ENCODE data around the gene PCDH9.

PCDH9 gene

DNA sequence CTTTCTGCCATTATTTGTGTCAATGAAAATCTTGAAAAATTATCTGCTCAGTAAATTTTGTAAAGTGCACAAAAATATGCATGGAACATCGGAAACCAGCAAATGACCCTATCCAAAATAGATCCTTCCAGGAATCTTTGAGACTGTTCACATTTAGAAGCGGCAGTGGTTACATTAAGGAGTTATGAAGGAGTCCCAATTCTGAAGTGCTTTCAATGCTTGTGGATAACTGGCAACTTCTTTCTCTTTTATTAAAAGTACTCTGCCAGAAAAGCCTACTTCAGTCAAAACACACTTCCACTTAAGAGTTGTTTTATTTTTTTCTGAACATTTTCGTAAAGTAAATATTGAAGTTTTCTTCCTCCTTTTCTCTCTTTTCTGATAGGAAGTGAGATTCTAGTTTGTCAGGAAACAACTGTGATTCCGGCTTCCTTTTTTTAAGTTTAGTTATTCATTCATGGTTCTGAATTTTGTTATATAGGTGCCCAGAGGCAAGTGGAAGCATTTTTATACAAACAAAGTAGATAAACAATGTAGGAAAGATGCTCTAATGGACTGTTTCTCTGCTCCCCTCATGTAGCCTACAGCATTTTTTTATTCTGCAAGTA, 83.5 kb downstream of the PCDH9 start:
- Histone ChIP-seq H3K4me1 (ENCODE audit: control insufficient read depth, insufficient read depth, low read length) (peaks cover 3% of the 10 kb centered on the region), H3K9me3 (ENCODE audit: control insufficient read depth in 2 of 2, low read length in 2 of 2) (no peaks in the 10 kb centered on the region), H3K36me3 (ENCODE audit: control insufficient read depth in 2 of 2, insufficient read depth in 2 of 2, low read length in 2 of 2) (no peaks in the 10 kb centered on the region), H3K27ac (ENCODE audit: low read length) (no peak overlapping the region), H3K4me3 (ENCODE audit: low read length in 2 of 2) (peak overlapping the region in 1 of 2 donors; percentile 25), H3K27me3 (ENCODE audit: control insufficient read depth in 1 of 2, insufficient read depth in 2 of 2, low read length in 2 of 2) (no peaks in the 10 kb centered on the region), H3K9ac (ENCODE audit: low read length in 2 of 2) (no peak overlapping the region)

DNA sequence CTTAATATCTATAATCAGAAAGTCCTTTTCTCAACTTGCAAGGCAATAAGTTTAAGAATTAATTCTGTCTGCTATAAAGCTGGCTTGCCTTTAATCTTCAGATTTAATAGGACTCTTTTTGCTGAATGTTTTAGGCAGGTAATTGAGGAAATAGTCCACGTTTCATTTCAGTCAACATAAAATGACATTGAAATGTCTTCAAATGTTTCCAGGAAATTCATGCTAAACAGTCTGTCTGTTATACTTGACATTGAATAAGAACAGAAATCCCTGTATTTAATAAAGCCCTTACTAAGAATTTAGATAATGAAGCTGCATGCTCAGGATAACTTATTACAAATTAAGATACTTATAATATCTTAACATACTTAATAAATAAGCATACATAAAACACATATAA, 84.2 kb downstream of the PCDH9 start:
- no peak overlapping the region for H3K27ac ChIP-seq (ENCODE audit: low read length)
- H3K4me1 ChIP-seq (ENCODE audit: control insufficient read depth, insufficient read depth, low read length), result peaks cover 3% of the 10 kb centered on the region
- H3K9ac ChIP-seq (ENCODE audit: low read length in 2 of 2), result no peak overlapping the region
- H3K36me3 ChIP-seq (ENCODE audit: control insufficient read depth in 2 of 2, insufficient read depth in 2 of 2, low read length in 2 of 2), result no peaks in the 10 kb centered on the region
- H3K27me3 ChIP-seq (ENCODE audit: control insufficient read depth in 1 of 2, insufficient read depth in 2 of 2, low read length in 2 of 2), result no peaks in the 10 kb centered on the region
- H3K9me3 ChIP-seq (ENCODE audit: control insufficient read depth in 2 of 2, low read length in 2 of 2), result no peaks in the 10 kb centered on the region
- no peak overlapping the region for H3K4me3 ChIP-seq (ENCODE audit: low read length in 2 of 2)

DNA sequence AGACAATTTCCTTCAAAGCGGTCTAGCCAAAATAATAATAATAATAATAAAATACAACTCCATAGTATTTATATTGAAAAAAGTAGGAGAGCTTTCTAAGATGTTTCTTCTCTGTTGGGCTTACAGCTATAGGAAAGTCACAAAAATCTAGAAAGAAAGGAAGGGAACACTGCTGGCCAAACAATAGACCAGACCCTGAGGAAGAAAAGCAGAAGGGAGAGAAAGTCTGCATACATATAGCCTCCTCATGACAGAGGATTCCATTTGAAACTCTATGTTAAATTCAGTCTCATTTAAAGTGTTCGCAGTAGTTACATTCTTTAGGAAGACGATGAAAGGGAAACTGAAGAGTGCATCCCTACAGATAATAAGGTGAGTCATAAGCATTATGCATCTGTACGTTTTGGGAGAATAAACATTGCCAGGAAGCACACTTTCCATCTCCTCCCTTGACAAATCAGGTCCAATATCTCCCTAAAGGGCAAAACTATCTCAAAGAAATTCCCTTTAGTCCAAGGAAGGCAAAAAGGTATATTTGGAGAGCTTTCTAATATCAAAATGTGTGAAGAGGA, 86.5 kb downstream of the PCDH9 start:
- H3K9me3 ChIP-seq (ENCODE audit: control insufficient read depth in 2 of 2, low read length in 2 of 2), result no peaks in the 10 kb centered on the region
- no peaks in the 10 kb centered on the region for H3K27me3 ChIP-seq (ENCODE audit: control insufficient read depth in 1 of 2, insufficient read depth in 2 of 2, low read length in 2 of 2)
- H3K27ac ChIP-seq (ENCODE audit: low read length), result no peak overlapping the region
- H3K9ac ChIP-seq (ENCODE audit: low read length in 2 of 2), result no peak overlapping the region
- peak overlapping the region in 1 of 2 donors; percentile 11 for H3K4me3 ChIP-seq (ENCODE audit: low read length in 2 of 2)
- peaks cover 3% of the 10 kb centered on the region for H3K4me1 ChIP-seq (ENCODE audit: control insufficient read depth, insufficient read depth, low read length)
- no peaks in the 10 kb centered on the region for H3K36me3 ChIP-seq (ENCODE audit: control insufficient read depth in 2 of 2, insufficient read depth in 2 of 2, low read length in 2 of 2)

DNA sequence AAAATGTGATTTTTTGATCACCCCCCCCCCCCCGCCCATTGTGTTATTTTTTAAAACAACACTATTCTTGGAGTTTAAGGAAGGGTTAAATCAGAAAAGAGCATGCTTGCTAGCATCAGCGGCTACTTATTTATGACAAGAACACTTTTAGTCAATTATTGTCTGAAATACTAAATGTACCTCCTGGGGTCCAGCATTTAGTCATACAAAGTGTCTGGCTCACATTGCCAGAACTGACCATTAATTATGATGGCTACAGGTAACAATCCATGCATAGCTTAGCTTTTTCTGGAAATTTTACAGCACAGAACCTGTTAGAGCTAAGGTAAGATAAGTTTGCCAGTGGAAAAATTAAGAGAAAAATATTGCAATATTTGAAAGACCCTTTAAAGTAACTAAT, 90.1 kb downstream of the PCDH9 start:
- no peaks in the 10 kb centered on the region for H3K27me3 ChIP-seq (ENCODE audit: control insufficient read depth in 1 of 2, insufficient read depth in 2 of 2, low read length in 2 of 2)
- H3K9ac ChIP-seq (ENCODE audit: low read length in 2 of 2), result no peak overlapping the region
- H3K4me3 ChIP-seq (ENCODE audit: low read length in 2 of 2), result no peak overlapping the region
- H3K27ac ChIP-seq (ENCODE audit: low read length), result no peak overlapping the region
- H3K9me3 ChIP-seq (ENCODE audit: control insufficient read depth in 2 of 2, low read length in 2 of 2), result no peaks in the 10 kb centered on the region
- no peaks in the 10 kb centered on the region for H3K36me3 ChIP-seq (ENCODE audit: control insufficient read depth in 2 of 2, insufficient read depth in 2 of 2, low read length in 2 of 2)
- peaks cover 2% of the 10 kb centered on the region for H3K4me1 ChIP-seq (ENCODE audit: control insufficient read depth, insufficient read depth, low read length)

DNA sequence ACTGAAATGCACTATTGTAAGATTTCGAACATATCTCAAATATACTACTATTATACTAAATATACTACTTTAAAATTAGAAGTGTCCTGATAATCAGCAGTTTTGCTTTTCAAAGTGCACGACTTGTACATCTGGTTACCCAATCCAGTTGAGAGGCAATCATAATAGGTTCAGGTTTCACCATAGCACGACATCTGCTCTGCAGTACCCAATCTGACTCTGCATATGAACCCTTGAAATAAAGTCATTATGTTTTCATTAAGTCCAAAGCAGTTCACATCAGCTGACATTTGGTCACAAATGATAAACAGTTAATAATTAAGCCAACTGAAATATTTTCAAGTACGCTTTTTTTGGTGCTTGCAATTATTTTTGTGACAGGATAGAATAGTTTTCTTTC, 90.6 kb downstream of the PCDH9 start:
- no peak overlapping the region for H3K4me3 ChIP-seq (ENCODE audit: low read length in 2 of 2)
- no peak overlapping the region for H3K9ac ChIP-seq (ENCODE audit: low read length in 2 of 2)
- H3K9me3 ChIP-seq (ENCODE audit: control insufficient read depth in 2 of 2, low read length in 2 of 2), result no peaks in the 10 kb centered on the region
- H3K27me3 ChIP-seq (ENCODE audit: control insufficient read depth in 1 of 2, insufficient read depth in 2 of 2, low read length in 2 of 2), result no peaks in the 10 kb centered on the region
- H3K4me1 ChIP-seq (ENCODE audit: control insufficient read depth, insufficient read depth, low read length), result peaks cover 2% of the 10 kb centered on the region
- no peak overlapping the region for H3K27ac ChIP-seq (ENCODE audit: low read length)
- no peaks in the 10 kb centered on the region for H3K36me3 ChIP-seq (ENCODE audit: control insufficient read depth in 2 of 2, insufficient read depth in 2 of 2, low read length in 2 of 2)

DNA sequence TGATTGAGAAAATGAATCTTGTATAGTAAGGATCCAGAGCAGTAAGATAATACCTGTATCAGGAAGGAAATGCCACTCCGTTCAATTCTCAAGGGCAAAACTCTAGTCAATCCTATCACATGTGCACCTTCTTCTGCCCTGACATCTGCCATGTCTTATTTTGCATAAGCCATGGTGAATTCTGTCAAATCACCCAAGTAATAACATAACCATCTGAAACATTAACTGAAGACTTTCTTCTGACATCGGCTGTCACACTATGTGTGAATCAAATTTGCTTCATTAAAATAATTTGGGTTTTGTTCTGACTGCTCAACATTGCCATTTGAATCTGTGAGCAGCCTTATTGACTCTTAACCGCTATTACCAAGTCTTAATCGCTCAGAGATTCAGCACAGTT, 91.2 kb downstream of the PCDH9 start:
- H3K27me3 ChIP-seq (ENCODE audit: control insufficient read depth in 1 of 2, insufficient read depth in 2 of 2, low read length in 2 of 2), result no peaks in the 10 kb centered on the region
- no peaks in the 10 kb centered on the region for H3K36me3 ChIP-seq (ENCODE audit: control insufficient read depth in 2 of 2, insufficient read depth in 2 of 2, low read length in 2 of 2)
- no peak overlapping the region for H3K9ac ChIP-seq (ENCODE audit: low read length in 2 of 2)
- H3K9me3 ChIP-seq (ENCODE audit: control insufficient read depth in 2 of 2, low read length in 2 of 2), result no peaks in the 10 kb centered on the region
- peaks cover 2% of the 10 kb centered on the region for H3K4me1 ChIP-seq (ENCODE audit: control insufficient read depth, insufficient read depth, low read length)
- H3K4me3 ChIP-seq (ENCODE audit: low read length in 2 of 2), result no peak overlapping the region
- no peak overlapping the region for H3K27ac ChIP-seq (ENCODE audit: low read length)

DNA sequence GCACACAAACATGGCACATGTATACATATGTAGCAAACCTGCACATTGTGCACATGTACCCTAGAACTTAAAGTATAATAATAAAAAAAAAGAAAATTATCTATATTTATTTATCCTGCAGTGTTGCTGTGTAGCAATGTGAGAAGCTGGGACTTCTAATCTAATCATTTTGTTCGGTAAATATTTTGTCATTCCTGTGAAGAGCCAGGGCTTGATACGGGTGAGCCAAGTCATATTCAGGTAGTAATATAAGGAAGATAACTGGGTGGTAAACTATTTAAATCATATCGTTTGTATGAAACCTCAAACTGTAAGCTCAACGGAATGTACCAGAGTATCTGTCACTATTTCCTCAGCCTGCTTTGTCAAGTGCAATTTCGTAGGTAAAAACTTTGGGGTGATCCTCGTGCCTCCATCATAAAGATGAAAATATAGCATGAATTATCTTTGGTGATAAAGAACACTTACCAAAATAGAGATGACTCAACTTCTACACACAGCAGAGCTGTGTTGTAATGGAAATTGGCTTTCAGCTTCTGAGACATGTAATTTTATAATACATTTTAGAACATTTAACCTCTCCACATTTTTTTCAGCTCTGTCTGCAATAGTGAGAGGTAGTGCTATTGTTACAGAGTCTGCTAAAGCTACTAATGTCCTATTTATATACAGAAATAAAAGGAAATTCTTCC, 92.9 kb downstream of the PCDH9 start:
- no peaks in the 10 kb centered on the region for H3K9me3 ChIP-seq (ENCODE audit: control insufficient read depth in 2 of 2, low read length in 2 of 2)
- H3K4me3 ChIP-seq (ENCODE audit: low read length in 2 of 2), result peak overlapping the region in 1 of 2 donors; percentile 33

DNA sequence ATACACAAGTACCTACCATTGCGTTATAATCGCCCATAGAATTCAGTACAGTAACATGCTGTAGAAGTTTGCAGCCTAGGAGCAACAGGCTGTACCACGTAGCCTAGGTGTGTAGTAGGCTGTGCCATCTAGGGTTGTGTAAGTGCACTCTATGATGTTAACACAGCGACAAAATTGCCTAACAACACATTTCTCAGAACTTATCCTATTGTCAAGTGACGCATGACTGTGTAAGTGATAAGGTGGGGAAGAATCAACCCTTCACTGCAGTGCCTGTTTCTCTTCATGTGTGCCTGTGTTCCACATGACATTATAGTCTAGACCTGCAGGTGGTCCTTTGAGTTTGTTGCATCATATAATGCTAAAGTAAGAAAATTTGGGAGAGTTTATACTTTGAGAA, 94.0 kb downstream of the PCDH9 start:
- H3K27ac ChIP-seq (ENCODE audit: low read length), result no peak overlapping the region
- no peaks in the 10 kb centered on the region for H3K27me3 ChIP-seq (ENCODE audit: control insufficient read depth in 1 of 2, insufficient read depth in 2 of 2, low read length in 2 of 2)
- peaks cover 2% of the 10 kb centered on the region for H3K4me1 ChIP-seq (ENCODE audit: control insufficient read depth, insufficient read depth, low read length)
- no peaks in the 10 kb centered on the region for H3K9me3 ChIP-seq (ENCODE audit: control insufficient read depth in 2 of 2, low read length in 2 of 2)
- no peaks in the 10 kb centered on the region for H3K36me3 ChIP-seq (ENCODE audit: control insufficient read depth in 2 of 2, insufficient read depth in 2 of 2, low read length in 2 of 2)
- no peak overlapping the region for H3K9ac ChIP-seq (ENCODE audit: low read length in 2 of 2)
- H3K4me3 ChIP-seq (ENCODE audit: low read length in 2 of 2), result peak overlapping the region; percentile 17 to 33

More for the DNA sequence above, 92.9 kb downstream of the PCDH9 start:
- Histone ChIP-seq H3K9ac (ENCODE audit: low read length in 2 of 2) (no peak overlapping the region), H3K27ac (ENCODE audit: low read length) (no peak overlapping the region), H3K4me1 (ENCODE audit: control insufficient read depth, insufficient read depth, low read length) (peaks cover 2% of the 10 kb centered on the region), H3K27me3 (ENCODE audit: control insufficient read depth in 1 of 2, insufficient read depth in 2 of 2, low read length in 2 of 2) (no peaks in the 10 kb centered on the region), H3K36me3 (ENCODE audit: control insufficient read depth in 2 of 2, insufficient read depth in 2 of 2, low read length in 2 of 2) (no peaks in the 10 kb centered on the region)

DNA sequence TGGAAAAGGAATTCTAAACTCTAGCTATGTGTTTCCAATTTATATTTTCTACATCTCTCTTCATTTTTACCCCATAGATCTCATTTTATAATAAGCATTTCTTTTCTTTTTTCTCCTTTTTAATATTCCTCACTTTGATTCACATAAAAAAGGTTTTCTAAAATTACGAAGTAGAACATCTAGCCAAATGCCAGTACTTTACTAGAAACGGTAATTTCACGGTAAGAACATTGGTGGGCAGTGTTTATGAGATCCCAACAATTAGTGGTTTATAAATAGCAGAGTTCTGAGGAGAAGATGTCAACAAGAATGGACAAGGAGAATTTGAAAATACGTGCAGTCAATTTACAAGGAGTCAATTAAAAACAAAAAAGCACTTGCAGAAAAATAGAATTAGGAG, 94.8 kb downstream of the PCDH9 start:
- no peaks in the 10 kb centered on the region for H3K36me3 ChIP-seq (ENCODE audit: control insufficient read depth in 2 of 2, insufficient read depth in 2 of 2, low read length in 2 of 2)
- H3K9me3 ChIP-seq (ENCODE audit: control insufficient read depth in 2 of 2, low read length in 2 of 2), result no peaks in the 10 kb centered on the region
- H3K4me1 ChIP-seq (ENCODE audit: control insufficient read depth, insufficient read depth, low read length), result peaks cover 2% of the 10 kb centered on the region
- peak overlapping the region; percentile 10 to 12 for H3K4me3 ChIP-seq (ENCODE audit: low read length in 2 of 2)
- H3K9ac ChIP-seq (ENCODE audit: low read length in 2 of 2), result no peak overlapping the region
- no peak overlapping the region for H3K27ac ChIP-seq (ENCODE audit: low read length)
- no peaks in the 10 kb centered on the region for H3K27me3 ChIP-seq (ENCODE audit: control insufficient read depth in 1 of 2, insufficient read depth in 2 of 2, low read length in 2 of 2)

DNA sequence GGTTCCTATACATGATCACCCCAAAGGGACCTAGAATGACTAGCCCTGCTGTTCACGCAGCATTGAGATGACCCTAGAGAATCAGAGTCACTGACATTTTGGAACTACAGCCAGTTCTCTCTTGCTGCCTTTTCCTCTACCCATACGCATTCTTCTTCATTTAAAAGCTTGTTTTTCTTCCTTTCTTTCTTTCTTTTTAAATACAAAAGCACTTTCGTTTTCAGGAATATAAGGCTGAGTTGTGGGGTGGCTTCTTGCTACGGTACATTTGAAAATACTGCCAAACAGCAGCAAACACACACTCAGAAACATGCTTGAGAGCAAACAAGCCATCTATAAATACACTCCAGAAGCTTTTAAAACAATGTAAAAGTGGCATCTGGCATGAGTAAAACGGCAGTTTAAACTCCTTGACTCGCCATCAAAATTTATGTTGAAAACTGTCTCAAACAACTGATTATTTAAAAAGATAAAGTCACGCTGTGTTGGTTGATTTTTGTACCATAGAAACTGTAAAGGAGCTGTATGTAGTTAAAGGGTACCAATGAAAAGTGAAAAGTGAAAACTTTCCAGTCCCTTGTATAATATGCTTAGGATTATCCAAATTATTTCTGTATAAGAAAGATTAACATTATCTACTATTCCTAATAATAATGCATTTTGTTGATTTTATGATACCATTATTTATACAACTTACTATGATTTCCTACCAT, 95.6 kb downstream of the PCDH9 start:
- Histone ChIP-seq H3K9me3 (ENCODE audit: control insufficient read depth in 2 of 2, low read length in 2 of 2) (no peaks in the 10 kb centered on the region), H3K4me3 (ENCODE audit: low read length in 2 of 2) (peak overlapping the region; percentile 50 to 67), H3K27me3 (ENCODE audit: control insufficient read depth in 1 of 2, insufficient read depth in 2 of 2, low read length in 2 of 2) (no peaks in the 10 kb centered on the region), H3K36me3 (ENCODE audit: control insufficient read depth in 2 of 2, insufficient read depth in 2 of 2, low read length in 2 of 2) (no peaks in the 10 kb centered on the region), H3K9ac (ENCODE audit: low read length in 2 of 2) (peak overlapping the region; percentile 48 to 59), H3K27ac (ENCODE audit: low read length) (peak overlapping the region; percentile 50), H3K4me1 (ENCODE audit: control insufficient read depth, insufficient read depth, low read length) (peaks cover 2% of the 10 kb centered on the region)
